Measurements from ENCODE around the gene FAM13A.

GRCh38 chr4:88705805-88706492 is 351.0 kb downstream of the FAM13A start:
- no peak for TF ChIP-seq CTCF (conservative IDR thresholded peaks at IDR 0.05; ENCODE audit: low read depth, low read length)
- TF ChIP-seq RAD21 (IDR thresholded peaks at IDR 0.05; ENCODE audit: low read length) = no peak
- TF ChIP-seq SMC3 (IDR thresholded peaks at IDR 0.05; ENCODE audit: low read depth, low read length) = no peak
- TF ChIP-seq POLR2A (IDR thresholded peaks at IDR 0.05; ENCODE audit: low read depth, low read length) = no peak
- TF ChIP-seq MXI1 (IDR thresholded peaks at IDR 0.05; ENCODE audit: borderline replicate concordance, low read depth, low read length) = no peak
- TF ChIP-seq RCOR1 (IDR thresholded peaks at IDR 0.05; ENCODE audit: insufficient replicate concordance, low read length) = no peak
- TF ChIP-seq MAZ (IDR thresholded peaks at IDR 0.05; ENCODE audit: borderline replicate concordance, low read depth, low read length) = no peak
- no peak for TF ChIP-seq CEBPB (IDR thresholded peaks at IDR 0.05; ENCODE audit: low read depth, low read length)
- no peak for TF ChIP-seq USF2 (IDR thresholded peaks at IDR 0.05; ENCODE audit: low read depth, low read length)
- no peak for TF ChIP-seq RFX5 (IDR thresholded peaks at IDR 0.05; ENCODE audit: low read depth, low read length)
- no peak for TF ChIP-seq FOS (IDR thresholded peaks at IDR 0.05; ENCODE audit: low read depth, low read length)
- no peak for TF ChIP-seq MAFK (IDR thresholded peaks at IDR 0.05; ENCODE audit: low read depth, low read length)
- no peak for TF ChIP-seq ELK1 (IDR thresholded peaks at IDR 0.05; ENCODE audit: borderline replicate concordance, low read depth, low read length)
- TF ChIP-seq BHLHE40 (IDR thresholded peaks at IDR 0.05; ENCODE audit: low read depth, low read length) = no peak

Measured in IMR-90 (cell line).